Esophagus muscularis mucosa (tissue), 3 donors: ENCODE data around the gene PPP1R37.

ENCODE experiments used
- CTCF ChIP-seq, 3 experiments: fragments of 200-600 bp in 2 of 3; fragments of 450-650 bp in 1 of 3; sonication (generic) in 2 of 3; IDR thresholded peaks; one replicate each; pipeline ENCODE4 v1.5.1; 2017 to 2019; ENCODE audit warnings: antibody characterized with exemption in 3 of 3, mild to moderate bottlenecking in 2 of 3, moderate library complexity in 1 of 3
- POLR2A ChIP-seq: fragments of 450-650 bp; IDR thresholded peaks from one replicate; pipeline ENCODE4 v1.6.1; 2017; ENCODE audit warnings: antibody characterized with exemption, moderate library complexity, mild to moderate bottlenecking, low read depth

- no peak for TF ChIP-seq CTCF (IDR thresholded peaks at IDR 0.05)
- no peak for TF ChIP-seq POLR2A
These were observed 65.7 kb downstream of the PPP1R37 start for GRCh38 chr19:45158503-45159209.
